Testis (tissue), 3 donors: Measurements from ENCODE around the gene TBCE. TPM values are rescaled to one million over a fixed set of nuclear protein-coding genes. Genes with fewer than 3 reads are reported as not detected.

ENCODE experiments used
- DNase-seq: peaks from one replicate; pipeline ENCODE4 v3.0.0-alpha.2; 2019
- H3K27ac ChIP-seq, 2 donors: fragments of 200-600 bp; sonication (generic); one replicate each; pipeline ENCODE4 v1.5.1; 2019
- H3K27me3 ChIP-seq: fragments of 200-600 bp; sonication (generic); one replicate; pipeline ENCODE4 v1.5.1; 2019
- H3K36me3 ChIP-seq: fragments of 200-600 bp; sonication (generic); one replicate; pipeline ENCODE4 v1.5.1; 2017; ENCODE audit warnings: low read depth; ENCODE audit errors: missing control alignments
- H3K4me1 ChIP-seq: fragments of 200-600 bp; sonication (generic); one replicate; pipeline ENCODE4 v1.5.1; 2019
- H3K4me3 ChIP-seq, 2 donors: fragments of 200-600 bp; sonication (generic); one replicate each; pipeline ENCODE4 v1.5.1; 2017 to 2019
- H3K9me3 ChIP-seq: fragments of 200-600 bp; sonication (generic); one replicate; pipeline ENCODE4 v1.5.1; 2017
- POLR2A ChIP-seq: fragments of 450-650 bp; IDR thresholded peaks from one replicate; pipeline ENCODE4 v1.6.1; 2017; ENCODE audit warnings: antibody characterized with exemption, mild to moderate bottlenecking, moderate library complexity
- WGBS, 2 donors: methylation state at CpG; one replicate each; pipeline ENCODE4 v1.1.5; 2018; 5-methylcytosine and 5-hydroxymethylcytosine counted together
- intact Hi-C: fragments of 100-400 bp; cut with DNase I; formaldehyde crosslinking; loops from one replicate; pipeline ENCODE4 v1.15.1; 2023; ENCODE audit warnings: low total_unique reads
- polyA plus RNA-seq: library from polyadenylated mRNA; stranded (reverse); fragments of 350-450 nt; fragmentation: Illumina TruSeq; extraction: RNeasy Lipid Tissue Mini Kit (QIAGEN cat#74804); gene quantifications from one replicate; pipeline ENCODE4 v1.2.3, GENCODE V29; 2014; ENCODE audit warnings: low read depth, low replicate concordance; ENCODE audit not compliant: insufficient read depth
- total RNA-seq, 2 donors: library from RNA; depleted of rRNA; stranded (reverse); fragments of >200 nt; gene quantifications; one replicate each; pipeline ENCODE4 v1.2.3, GENCODE V29; 2016
- TF ChIP-seq, protein P1 (sequence below), 3 experiments: fragments of 450-650 bp in 2 of 3; fragments of 200-600 bp in 1 of 3; sonication (generic) in 1 of 3; IDR thresholded peaks; one replicate each; pipeline ENCODE4 v1.5.1; 2016 to 2019; ENCODE audit warnings: antibody characterized with exemption in 3 of 3, mild to moderate bottlenecking in 2 of 3, moderate library complexity in 1 of 3

TBCE gene
- total and polyA plus RNA-seq, 3 donors from 2014 or later, result 20.1 to 29.8 (median 22.4) TPM

DNA sequence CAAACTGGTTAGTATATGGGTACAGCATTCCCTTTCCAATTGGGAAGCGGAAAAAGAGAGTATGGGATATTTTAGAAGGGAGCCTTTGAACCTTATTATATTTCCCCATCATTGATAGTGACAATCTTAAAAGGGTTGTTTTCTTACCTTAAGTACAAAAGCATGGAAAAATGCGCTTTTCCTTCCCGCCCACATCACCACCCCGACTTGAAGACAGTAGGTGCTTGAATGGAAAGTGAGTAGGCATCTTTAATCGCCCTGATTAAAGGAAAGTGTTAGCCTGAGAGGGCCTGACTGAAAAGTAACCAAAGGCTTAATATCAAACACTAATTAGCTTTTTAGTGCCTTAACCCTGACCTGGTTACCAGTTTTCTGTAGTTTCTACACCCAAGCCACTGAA lies 23.5 kb upstream of the TBCE start:
- intact Hi-C loops, result no loop called here
- Histone ChIP-seq H3K36me3 (no peaks in the 10 kb centered on the region), H3K27ac (no peak overlapping the region), H3K9me3 (no peaks in the 10 kb centered on the region), H3K27me3 (no peaks in the 10 kb centered on the region), H3K4me1 (no peaks in the 10 kb centered on the region), H3K4me3 (no peak overlapping the region)
- DNase-seq, result no peak
- TF ChIP-seq, protein P1, sequence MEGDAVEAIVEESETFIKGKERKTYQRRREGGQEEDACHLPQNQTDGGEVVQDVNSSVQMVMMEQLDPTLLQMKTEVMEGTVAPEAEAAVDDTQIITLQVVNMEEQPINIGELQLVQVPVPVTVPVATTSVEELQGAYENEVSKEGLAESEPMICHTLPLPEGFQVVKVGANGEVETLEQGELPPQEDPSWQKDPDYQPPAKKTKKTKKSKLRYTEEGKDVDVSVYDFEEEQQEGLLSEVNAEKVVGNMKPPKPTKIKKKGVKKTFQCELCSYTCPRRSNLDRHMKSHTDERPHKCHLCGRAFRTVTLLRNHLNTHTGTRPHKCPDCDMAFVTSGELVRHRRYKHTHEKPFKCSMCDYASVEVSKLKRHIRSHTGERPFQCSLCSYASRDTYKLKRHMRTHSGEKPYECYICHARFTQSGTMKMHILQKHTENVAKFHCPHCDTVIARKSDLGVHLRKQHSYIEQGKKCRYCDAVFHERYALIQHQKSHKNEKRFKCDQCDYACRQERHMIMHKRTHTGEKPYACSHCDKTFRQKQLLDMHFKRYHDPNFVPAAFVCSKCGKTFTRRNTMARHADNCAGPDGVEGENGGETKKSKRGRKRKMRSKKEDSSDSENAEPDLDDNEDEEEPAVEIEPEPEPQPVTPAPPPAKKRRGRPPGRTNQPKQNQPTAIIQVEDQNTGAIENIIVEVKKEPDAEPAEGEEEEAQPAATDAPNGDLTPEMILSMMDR (IDR thresholded peaks at IDR 0.05), result no peak
- no peak for TF ChIP-seq POLR2A
- 90 to 96% methylated on average over 5 of the region's 5 CpGs for WGBS, 2 donors

DNA sequence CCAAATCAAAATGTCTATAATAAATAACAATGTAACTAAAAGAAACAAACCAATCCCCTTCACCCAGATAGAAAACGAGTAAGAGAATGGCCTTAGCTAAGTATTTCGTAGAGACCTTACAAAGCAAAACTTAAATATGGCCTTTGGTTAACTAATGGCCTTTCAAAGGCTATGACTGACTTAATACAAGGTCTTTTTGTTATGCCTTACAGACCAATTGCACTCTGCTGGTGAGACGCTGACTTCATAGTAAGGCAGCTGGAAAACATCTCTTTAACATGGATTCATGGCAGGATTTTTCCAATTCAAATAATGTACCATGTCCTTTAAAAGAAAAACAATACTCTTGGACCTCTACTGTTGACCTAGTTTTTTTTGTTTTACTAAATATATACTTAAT lies 15.8 kb upstream of the TBCE start:
- Histone ChIP-seq H3K27ac (no peak overlapping the region), H3K9me3 (no peaks in the 10 kb centered on the region), H3K4me3 (no peak overlapping the region), H3K36me3 (no peaks in the 10 kb centered on the region), H3K4me1 (no peaks in the 10 kb centered on the region), H3K27me3 (no peaks in the 10 kb centered on the region)
- no peak for DNase-seq
- intact Hi-C loops, result no loop called here
- WGBS, 2 donors, result 66 to 67% methylated on average over 3 of the region's 3 CpGs
- TF ChIP-seq, protein P1 (IDR thresholded peaks at IDR 0.05), result no peak
- no peak for TF ChIP-seq POLR2A

DNA sequence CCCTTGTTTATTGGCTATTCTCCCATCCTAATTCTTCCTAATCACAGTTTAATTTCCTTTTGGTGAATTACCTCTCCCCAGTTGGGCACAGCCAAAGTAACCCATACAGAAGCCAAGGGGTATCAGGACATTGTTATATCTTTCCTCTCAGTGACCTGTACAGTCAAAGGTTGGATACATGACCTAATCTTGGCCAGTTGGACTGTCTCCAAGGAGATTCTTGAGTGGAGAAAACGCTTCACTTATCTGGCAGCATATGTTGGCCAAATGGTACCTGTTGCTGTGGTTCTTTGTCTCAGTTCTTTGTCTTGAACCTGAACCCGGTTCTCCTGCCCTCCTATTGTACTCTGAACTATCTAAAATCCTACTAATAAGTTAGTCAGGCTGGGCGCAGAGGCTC lies 15.3 kb upstream of the TBCE start:
- 65 to 86% methylated on average over 3 of the region's 3 CpGs for WGBS, 2 donors
- intact Hi-C loops, result no loop called here
- Histone ChIP-seq H3K4me3 (no peak overlapping the region), H3K27ac (no peak overlapping the region), H3K9me3 (no peaks in the 10 kb centered on the region), H3K27me3 (no peaks in the 10 kb centered on the region), H3K36me3 (no peaks in the 10 kb centered on the region), H3K4me1 (no peaks in the 10 kb centered on the region)
- DNase-seq, result no peak
- TF ChIP-seq, protein P1 (IDR thresholded peaks at IDR 0.05), result no peak
- no peak for TF ChIP-seq POLR2A

DNA sequence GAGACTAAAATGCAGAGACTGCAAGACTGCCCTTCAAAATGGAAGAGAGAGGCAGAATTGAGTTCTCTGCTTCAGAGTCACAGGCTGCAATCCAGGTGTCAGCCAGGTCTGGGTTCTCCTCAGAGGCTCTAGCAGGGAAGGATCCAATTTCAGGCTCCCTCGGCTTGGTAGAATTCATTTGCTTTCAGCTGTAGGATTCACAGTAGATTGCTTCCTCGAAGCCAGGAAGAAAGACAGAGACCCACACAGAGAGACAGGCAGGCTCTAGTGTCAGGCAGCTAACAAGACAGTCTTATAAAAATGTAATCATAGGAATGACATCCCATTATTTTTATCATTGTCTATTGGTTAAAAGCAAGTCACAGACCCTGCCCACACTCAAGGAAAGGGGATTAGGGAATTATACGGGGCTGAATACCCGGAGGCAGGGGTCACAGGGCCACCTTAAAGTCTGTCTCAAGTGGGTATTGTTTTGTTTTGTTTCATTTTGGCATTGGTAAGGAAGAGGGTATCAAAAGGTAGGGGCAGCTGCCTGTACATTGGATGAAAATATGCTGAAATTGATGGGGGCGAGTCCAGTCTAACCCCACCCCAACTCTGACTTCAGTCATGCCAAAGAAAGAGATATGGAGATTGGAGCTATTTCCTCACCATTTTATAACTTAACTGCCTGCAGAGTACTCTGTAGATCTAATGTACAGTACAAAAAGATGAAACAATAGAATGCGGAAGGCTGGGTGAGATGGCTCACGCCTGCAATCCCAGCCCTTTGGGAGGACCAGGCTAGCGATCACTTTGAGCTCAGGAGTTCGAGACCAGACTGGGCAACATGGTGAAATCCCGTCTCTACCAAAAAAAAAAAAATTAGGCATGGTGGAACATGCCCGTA lies 9.5 kb upstream of the TBCE start:
- intact Hi-C loops, result no loop called here

More for the DNA sequence above, 9.5 kb upstream of the TBCE start:
- Histone ChIP-seq H3K27me3 (no peaks in the 10 kb centered on the region), H3K4me3 (no peak overlapping the region), H3K4me1 (no peaks in the 10 kb centered on the region), H3K36me3 (no peaks in the 10 kb centered on the region), H3K9me3 (no peaks in the 10 kb centered on the region), H3K27ac (no peak overlapping the region)
- TF ChIP-seq, protein P1 (IDR thresholded peaks at IDR 0.05), result no peak
- no peak for TF ChIP-seq POLR2A
- no peak for DNase-seq
- WGBS, 2 donors, result 74 to 81% methylated on average over 11 of the region's 11 CpGs
